Type B pancreatic cell (in vitro differentiated cells): ENCODE measurements around the gene NAV2. TPM values are rescaled to one million over a fixed set of nuclear protein-coding genes. Genes with fewer than 3 reads are reported as not detected.

ENCODE experiments used
- DNase-seq: peaks from one replicate; pipeline ENCODE4 v3.0.0; 2021; ENCODE audit warnings: mixed read lengths; ENCODE audit not compliant: unreplicated experiment; ENCODE audit errors: extremely low spot score
- H3K27ac Mint-ChIP-seq: 2 replicates; pipeline ENCODE4 v1.8.0; 2021; ENCODE audit warnings: mild to moderate bottlenecking, mixed read lengths
- H3K27me3 Mint-ChIP-seq: 2 replicates; pipeline ENCODE4 v1.8.0; 2021; ENCODE audit warnings: mixed read lengths
- H3K36me3 Mint-ChIP-seq: 2 replicates; pipeline ENCODE4 v1.8.0; 2021; ENCODE audit warnings: mixed read lengths
- H3K4me1 Mint-ChIP-seq: one replicate; pipeline ENCODE4 v1.8.0; 2021; ENCODE audit warnings: mixed read lengths; ENCODE audit not compliant: unreplicated experiment
- H3K4me3 Mint-ChIP-seq: 2 replicates; pipeline ENCODE4 v1.8.0; 2021; ENCODE audit warnings: mild to moderate bottlenecking, mixed read lengths
- H3K9me3 Mint-ChIP-seq: 2 replicates; pipeline ENCODE4 v1.8.0; 2021; ENCODE audit warnings: mixed read lengths
- total RNA-seq: library from RNA; stranded (reverse); gene quantifications from 2 replicates; pipeline ENCODE4 v1.2.1, GENCODE V29; 2021; ENCODE audit warnings: low replicate concordance
- TF ChIP-seq, protein P1 (sequence below): fragments of 200-600 bp; sonication (generic); conservative IDR thresholded peaks from 2 replicates; pipeline ENCODE4 v1.5.0; 2021; ENCODE audit warnings: antibody characterized with exemption, mild to moderate bottlenecking

Gene NAV2
- total RNA-seq, 1 donor from 2014 or later: 54.2 TPM

DNA sequence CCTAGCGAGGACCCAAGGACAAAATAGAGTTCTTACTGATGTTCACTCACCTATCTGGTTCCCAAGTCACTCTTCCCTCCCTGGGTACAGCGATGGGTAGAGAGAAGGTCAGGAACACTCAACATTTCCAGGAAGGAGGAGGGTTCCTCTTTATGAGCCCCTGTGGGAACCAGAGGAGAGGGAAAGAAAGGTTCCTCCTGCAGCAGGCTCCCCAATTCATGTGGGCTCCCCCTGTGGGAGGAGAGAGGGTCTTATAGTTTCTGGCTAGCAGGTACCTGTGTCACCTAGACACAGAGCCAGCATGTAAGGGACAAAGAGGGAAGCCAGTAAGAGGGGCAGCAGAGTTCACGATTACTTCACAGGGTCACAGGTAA, 354.1 kb downstream of the NAV2 start:
- TF ChIP-seq, protein P1, sequence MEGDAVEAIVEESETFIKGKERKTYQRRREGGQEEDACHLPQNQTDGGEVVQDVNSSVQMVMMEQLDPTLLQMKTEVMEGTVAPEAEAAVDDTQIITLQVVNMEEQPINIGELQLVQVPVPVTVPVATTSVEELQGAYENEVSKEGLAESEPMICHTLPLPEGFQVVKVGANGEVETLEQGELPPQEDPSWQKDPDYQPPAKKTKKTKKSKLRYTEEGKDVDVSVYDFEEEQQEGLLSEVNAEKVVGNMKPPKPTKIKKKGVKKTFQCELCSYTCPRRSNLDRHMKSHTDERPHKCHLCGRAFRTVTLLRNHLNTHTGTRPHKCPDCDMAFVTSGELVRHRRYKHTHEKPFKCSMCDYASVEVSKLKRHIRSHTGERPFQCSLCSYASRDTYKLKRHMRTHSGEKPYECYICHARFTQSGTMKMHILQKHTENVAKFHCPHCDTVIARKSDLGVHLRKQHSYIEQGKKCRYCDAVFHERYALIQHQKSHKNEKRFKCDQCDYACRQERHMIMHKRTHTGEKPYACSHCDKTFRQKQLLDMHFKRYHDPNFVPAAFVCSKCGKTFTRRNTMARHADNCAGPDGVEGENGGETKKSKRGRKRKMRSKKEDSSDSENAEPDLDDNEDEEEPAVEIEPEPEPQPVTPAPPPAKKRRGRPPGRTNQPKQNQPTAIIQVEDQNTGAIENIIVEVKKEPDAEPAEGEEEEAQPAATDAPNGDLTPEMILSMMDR: no peak

DNA sequence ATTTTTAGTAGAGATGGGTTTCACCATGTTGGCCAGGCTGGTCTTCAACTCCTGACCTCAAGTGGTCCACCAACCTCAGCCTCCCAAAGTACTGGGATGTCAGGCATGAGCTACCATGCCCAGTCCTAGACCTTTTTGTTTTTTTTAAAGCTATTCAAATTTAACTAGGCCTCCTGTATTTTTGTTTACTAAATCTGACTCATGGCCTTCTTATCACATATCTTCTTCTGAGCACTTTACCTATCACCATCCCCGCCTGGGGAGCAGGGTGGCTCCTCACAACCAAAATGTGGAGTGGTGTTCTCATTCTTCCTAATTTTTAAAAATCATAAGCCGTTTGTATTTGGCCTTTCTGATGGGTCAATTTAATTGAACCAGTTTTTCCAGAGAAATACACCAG, 355.0 kb downstream of the NAV2 start:
- no peak for DNase-seq
- Mint-ChIP-seq H3K36me3 (peaks cover 62% of the 10 kb centered on the region), H3K4me3 (no peak overlapping the region), H3K27ac (no peak overlapping the region), H3K4me1 (peaks cover 15% of the 10 kb centered on the region), H3K9me3 (no peaks in the 10 kb centered on the region), H3K27me3 (no peaks in the 10 kb centered on the region)
- TF ChIP-seq, protein P1: no peak

More for the DNA sequence above, 354.1 kb downstream of the NAV2 start:
- Mint-ChIP-seq H3K9me3 (no peaks in the 10 kb centered on the region), H3K4me3 (no peak overlapping the region), H3K36me3 (peaks cover 55% of the 10 kb centered on the region), H3K27me3 (no peaks in the 10 kb centered on the region), H3K27ac (no peak overlapping the region), H3K4me1 (peaks cover 15% of the 10 kb centered on the region)
- no peak for DNase-seq

DNA sequence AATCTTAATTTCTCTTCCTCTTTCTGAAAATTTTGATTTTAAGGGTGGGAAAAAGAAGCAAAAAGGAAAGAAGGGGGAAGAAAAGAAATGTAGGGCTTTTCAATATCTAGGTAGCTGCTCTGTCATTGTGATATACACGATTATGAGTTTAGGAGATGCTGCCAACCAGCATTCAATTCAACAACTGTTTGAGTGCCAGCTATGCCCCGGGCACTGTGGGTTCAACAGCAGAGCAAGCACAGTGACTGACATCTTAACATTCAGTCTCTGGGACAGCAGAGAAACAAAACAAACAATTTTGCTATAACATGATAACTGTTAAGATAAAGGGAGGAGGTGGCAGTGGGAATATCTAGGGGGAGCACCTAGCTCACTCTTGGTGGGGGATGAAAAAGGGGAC, 356.1 kb downstream of the NAV2 start:
- Mint-ChIP-seq H3K27me3 (no peaks in the 10 kb centered on the region), H3K4me3 (no peak overlapping the region), H3K36me3 (peaks cover 68% of the 10 kb centered on the region), H3K27ac (no peak overlapping the region), H3K4me1 (peaks cover 15% of the 10 kb centered on the region), H3K9me3 (no peaks in the 10 kb centered on the region)
- DNase-seq: no peak
- TF ChIP-seq, protein P1: no peak

DNA sequence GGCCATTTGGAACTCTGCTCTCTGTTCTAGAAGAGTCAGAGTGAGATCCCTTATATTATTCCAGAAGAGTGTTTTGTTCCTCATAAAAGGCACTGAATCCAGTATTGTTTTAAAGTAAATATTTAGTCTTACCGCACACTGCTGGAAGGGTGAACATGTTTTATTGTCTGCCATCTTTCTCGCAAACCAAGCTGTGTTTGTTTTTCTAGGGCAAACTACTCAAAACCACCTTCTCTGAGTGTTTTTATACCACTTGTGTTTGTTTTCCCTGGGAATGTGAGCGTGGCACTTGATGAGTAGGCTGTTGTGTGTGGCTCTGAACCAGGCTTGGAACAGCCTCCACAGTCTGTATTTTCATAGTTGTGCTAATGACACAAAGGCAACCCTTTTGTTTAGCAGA, 357.8 kb downstream of the NAV2 start:
- H3K27me3 Mint-ChIP-seq: no peaks in the 10 kb centered on the region
- H3K36me3 Mint-ChIP-seq: peaks cover 68% of the 10 kb centered on the region
- no peak overlapping the region for H3K27ac Mint-ChIP-seq
- H3K4me1 Mint-ChIP-seq: peaks cover 8% of the 10 kb centered on the region
- TF ChIP-seq, protein P1: no peak
- no peak overlapping the region for H3K4me3 Mint-ChIP-seq
- no peak for DNase-seq
- no peaks in the 10 kb centered on the region for H3K9me3 Mint-ChIP-seq

DNA sequence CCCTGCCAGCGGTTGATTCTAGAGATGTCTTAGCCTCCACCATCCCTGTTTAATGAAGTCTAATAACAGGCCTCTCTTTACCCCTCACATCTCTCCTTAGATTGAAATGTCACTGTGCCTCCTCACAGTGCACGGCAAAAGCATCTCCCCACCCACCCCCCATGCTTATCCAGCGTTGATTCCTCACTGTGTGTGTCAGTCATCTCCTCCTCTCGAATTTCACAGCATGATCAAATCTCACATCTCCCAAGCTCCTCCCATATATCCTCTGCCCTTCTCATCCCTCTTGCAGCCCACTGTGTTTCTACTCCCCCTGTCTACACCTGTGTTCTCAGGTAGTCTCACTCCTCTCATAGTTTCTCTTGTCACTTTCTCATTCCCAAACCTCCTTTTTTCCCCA, 363.0 kb downstream of the NAV2 start:
- no peak for DNase-seq
- H3K9me3 Mint-ChIP-seq: no peaks in the 10 kb centered on the region
- peaks cover 7% of the 10 kb centered on the region for H3K4me1 Mint-ChIP-seq
- TF ChIP-seq, protein P1: no peak
- H3K4me3 Mint-ChIP-seq: no peak overlapping the region
- peaks cover 65% of the 10 kb centered on the region for H3K36me3 Mint-ChIP-seq
- H3K27ac Mint-ChIP-seq: no peak overlapping the region
- no peaks in the 10 kb centered on the region for H3K27me3 Mint-ChIP-seq

DNA sequence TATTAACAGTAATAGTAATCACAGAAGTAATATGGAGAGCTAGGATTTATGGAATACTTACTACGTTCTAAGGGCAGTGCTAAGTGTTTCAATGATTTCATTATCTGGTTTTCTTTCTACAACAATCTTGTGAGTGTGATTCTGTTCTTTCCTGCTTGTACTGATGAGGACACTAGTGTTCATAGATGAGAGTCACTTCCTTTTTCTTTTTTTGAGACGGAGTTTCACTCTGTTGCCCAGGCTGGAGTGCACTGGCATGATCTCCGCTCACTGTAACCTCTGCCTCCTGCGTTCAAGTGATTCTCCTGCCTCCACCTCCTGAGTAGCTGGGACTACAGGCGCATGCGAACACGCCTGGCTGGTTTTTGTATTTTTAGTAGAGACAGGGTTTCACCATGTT, 366.2 kb downstream of the NAV2 start:
- Mint-ChIP-seq H3K4me1 (peaks cover 5% of the 10 kb centered on the region), H3K27ac (no peak overlapping the region), H3K36me3 (peaks cover 59% of the 10 kb centered on the region), H3K9me3 (no peaks in the 10 kb centered on the region), H3K27me3 (no peaks in the 10 kb centered on the region), H3K4me3 (no peak overlapping the region)
- no peak for DNase-seq
- TF ChIP-seq, protein P1: no peak
